CD14-positive monocyte (primary cell): ENCODE data around the gene TMEM238. TPM values are rescaled to one million over a fixed set of nuclear protein-coding genes. Genes with fewer than 3 reads are reported as not detected.

Experiments used
- DNase-seq, 3 donors: peaks; one replicate each; pipeline ENCODE4 v3.0.0-alpha.2; 2011 to 2022
- H2AFZ ChIP-seq: 2 replicates; pipeline ENCODE4 v1.6.0; 2012; ENCODE audit warnings: mild to moderate bottlenecking, low read depth, low read length, inconsistent platforms; ENCODE audit not compliant: insufficient read depth, poor library complexity, severe bottlenecking
- H3K27ac ChIP-seq, 2 donors: 1 replicate in 1 of 2; 2 replicates in 1 of 2; pipeline ENCODE4 v1.5.1; 2012 to 2013; ENCODE audit warnings: low read length in 2 of 2, control low read depth in 1 of 2, inconsistent platforms in 1 of 2, low read depth in 1 of 2, mild to moderate bottlenecking in 1 of 2
- H3K27me3 ChIP-seq, 2 donors: one replicate each; pipeline versions ENCODE4 v1.6.0 to v1.6.1; 2011 to 2013; ENCODE audit warnings: low read length in 2 of 2; ENCODE audit not compliant: control insufficient read depth in 2 of 2, insufficient read depth in 2 of 2
- H3K36me3 ChIP-seq, 2 donors: replicated peaks in 1 of 2; 1 replicate in 1 of 2; 2 replicates in 1 of 2; pipeline versions ENCODE4 v1.5.1 to v1.6.1; 2012 to 2013; ENCODE audit warnings: low read length in 2 of 2, control low read depth in 1 of 2, inconsistent platforms in 1 of 2, mild to moderate bottlenecking in 1 of 2; ENCODE audit not compliant: insufficient read depth in 2 of 2, control insufficient read depth in 1 of 2
- H3K4me1 ChIP-seq, 2 donors: 1 replicate in 1 of 2; 2 replicates in 1 of 2; pipeline versions ENCODE4 v1.5.1 to v1.6.1; 2012 to 2013; ENCODE audit warnings: low read length in 2 of 2, control low read depth in 1 of 2, inconsistent platforms in 1 of 2, mild to moderate bottlenecking in 1 of 2, moderate library complexity in 1 of 2; ENCODE audit not compliant: insufficient read depth in 2 of 2, control insufficient read depth in 1 of 2
- H3K4me2 ChIP-seq: replicated peaks from 2 replicates; pipeline ENCODE3; 2012; ENCODE audit warnings: low read length, moderate library complexity, mild to moderate bottlenecking; ENCODE audit not compliant: poor library complexity, severe bottlenecking; ENCODE audit errors: extremely low read depth
- H3K4me3 ChIP-seq, 3 experiments: fragments of 200-600 bp in 1 of 3; sonication (generic) in 1 of 3; replicated peaks in 1 of 3; 1 replicate in 2 of 3; 2 replicates in 1 of 3; pipeline ENCODE4 v1.5.1; 2011 to 2013; ENCODE audit warnings: low read length in 3 of 3, mild to moderate bottlenecking in 3 of 3, control low read depth in 2 of 3, low read depth in 2 of 3, inconsistent platforms in 1 of 3, moderate library complexity in 1 of 3
- H3K79me2 ChIP-seq: 2 replicates; pipeline ENCODE4 v1.6.0; 2012; ENCODE audit warnings: mild to moderate bottlenecking, control low read depth, inconsistent platforms, low read length, moderate library complexity; ENCODE audit not compliant: insufficient read depth
- H3K9ac ChIP-seq: 2 replicates; pipeline ENCODE4 v1.6.0; 2017; ENCODE audit warnings: low read length, mild to moderate bottlenecking; ENCODE audit not compliant: insufficient read depth, poor library complexity, severe bottlenecking
- H3K9me3 ChIP-seq, 2 donors: replicated peaks in 1 of 2; 1 replicate in 1 of 2; 2 replicates in 1 of 2; pipeline versions ENCODE4 v1.5.1 to v1.6.1; 2012 to 2013; ENCODE audit warnings: low read length in 2 of 2, control low read depth in 1 of 2; ENCODE audit not compliant: control insufficient read depth in 1 of 2, insufficient read depth in 1 of 2
- H4K20me1 ChIP-seq: 2 replicates; pipeline ENCODE4 v1.6.0; 2012; ENCODE audit warnings: mild to moderate bottlenecking, low read length, control low read depth, moderate library complexity; ENCODE audit not compliant: insufficient read depth
- H3K27ac Mint-ChIP-seq, 7 donors: one replicate each; pipeline ENCODE4 v1.8.0; 2020; ENCODE audit warnings: mild to moderate bottlenecking in 7 of 7, mixed read lengths in 7 of 7, moderate library complexity in 6 of 7, inconsistent platforms in 2 of 7
- H3K27me3 Mint-ChIP-seq, 3 donors: one replicate each; pipeline ENCODE4 v1.8.0; 2021 to 2022; ENCODE audit warnings: low read depth in 3 of 3, mild to moderate bottlenecking in 3 of 3, mixed read lengths in 3 of 3, moderate library complexity in 3 of 3, inconsistent platforms in 1 of 3
- H3K36me3 Mint-ChIP-seq, 2 donors: one replicate each; pipeline ENCODE4 v1.8.0; 2020; ENCODE audit warnings: mixed read lengths in 2 of 2, inconsistent platforms in 1 of 2, mild to moderate bottlenecking in 1 of 2
- H3K4me1 Mint-ChIP-seq: one replicate; pipeline ENCODE4 v1.8.0; 2020; ENCODE audit warnings: mild to moderate bottlenecking, mixed read lengths
- H3K4me3 Mint-ChIP-seq, 2 donors: one replicate each; pipeline ENCODE4 v1.8.0; 2020; ENCODE audit warnings: mild to moderate bottlenecking in 2 of 2, mixed read lengths in 2 of 2, moderate library complexity in 1 of 2
- H3K9me3 Mint-ChIP-seq, 7 donors: one replicate each; pipeline ENCODE4 v1.8.0; 2020 to 2022; ENCODE audit warnings: mixed read lengths in 7 of 7, mild to moderate bottlenecking in 6 of 7, moderate library complexity in 6 of 7, inconsistent platforms in 2 of 7
- WGBS: methylation state at CpG from one replicate; pipeline ENCODE4 v1.1.5; 2013; ENCODE audit warnings: missing lambda C conversion rate; ENCODE audit not compliant: insufficient coverage; 5-methylcytosine and 5-hydroxymethylcytosine counted together
- intact Hi-C, 2 donors: fragments of 100-400 bp; cut with micrococcal nuclease; formaldehyde crosslinking; loops; one replicate each; pipeline versions ENCODE4 v1.15.0 to v1.15.1; 2023
- polyA plus RNA-seq, 3 donors: library from polyadenylated mRNA; depleted of rRNA in 1 of 3; unstranded in 2 of 3; stranded (reverse) in 1 of 3; fragments of 300-500 nt in 2 of 3; fragments of >200 nt in 1 of 3; fragmentation: Illumina TruSeq in 2 of 3; gene quantifications; 1 replicate in 2 of 3; 2 replicates in 1 of 3; pipeline ENCODE4 v1.2.3, GENCODE V29; 2012 to 2021
- TF ChIP-seq, protein P1 (sequence below): fragments of 200-600 bp; IDR thresholded peaks from one replicate; pipeline ENCODE4 v1.8.0; 2022; ENCODE audit warnings: antibody characterized with exemption, mild to moderate bottlenecking

The TMEM238 gene
- polyA plus RNA-seq, 3 donors = not detected

DNA sequence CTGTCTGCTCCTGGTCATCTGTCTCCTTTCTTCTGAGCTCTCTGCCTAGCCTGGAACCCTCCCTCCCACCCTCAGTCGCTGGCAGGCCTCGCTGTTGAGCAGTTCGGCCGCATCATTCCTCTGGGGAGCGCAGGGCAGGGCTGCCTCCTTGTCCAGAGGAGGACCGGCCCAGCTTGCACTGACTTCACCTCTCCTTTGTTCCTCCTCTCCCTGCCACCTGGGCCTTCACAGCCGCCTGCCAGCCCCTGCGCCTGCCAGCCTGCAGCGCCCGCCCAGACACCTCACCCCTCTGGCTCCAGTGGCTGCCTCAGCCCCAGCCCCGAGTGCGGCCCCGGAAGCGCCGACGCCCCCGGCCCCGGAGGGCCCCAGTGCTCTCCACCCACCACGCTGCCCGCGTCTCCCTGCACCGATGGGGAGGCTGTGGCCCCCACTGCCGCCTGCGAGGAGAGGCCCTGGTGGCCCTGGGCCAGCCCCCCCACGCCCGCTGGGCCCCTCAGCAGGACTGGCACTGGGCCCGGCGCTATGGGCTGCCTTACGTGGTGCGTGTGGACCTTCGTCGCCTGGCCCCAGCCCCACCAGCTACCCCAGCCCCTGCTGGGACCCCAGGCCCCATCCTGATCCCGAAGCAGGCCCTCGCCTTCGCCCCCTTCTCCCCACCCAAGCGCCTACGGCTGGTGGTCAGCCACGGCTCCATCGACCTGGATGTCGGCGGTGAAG lies 37.2 kb downstream of the TMEM238 start:
- no peak overlapping the region for H3K4me2 ChIP-seq
- H3K4me1 ChIP-seq = peaks cover 2 to 6% of the 10 kb centered on the region in 2 donors
- TF ChIP-seq, protein P1, sequence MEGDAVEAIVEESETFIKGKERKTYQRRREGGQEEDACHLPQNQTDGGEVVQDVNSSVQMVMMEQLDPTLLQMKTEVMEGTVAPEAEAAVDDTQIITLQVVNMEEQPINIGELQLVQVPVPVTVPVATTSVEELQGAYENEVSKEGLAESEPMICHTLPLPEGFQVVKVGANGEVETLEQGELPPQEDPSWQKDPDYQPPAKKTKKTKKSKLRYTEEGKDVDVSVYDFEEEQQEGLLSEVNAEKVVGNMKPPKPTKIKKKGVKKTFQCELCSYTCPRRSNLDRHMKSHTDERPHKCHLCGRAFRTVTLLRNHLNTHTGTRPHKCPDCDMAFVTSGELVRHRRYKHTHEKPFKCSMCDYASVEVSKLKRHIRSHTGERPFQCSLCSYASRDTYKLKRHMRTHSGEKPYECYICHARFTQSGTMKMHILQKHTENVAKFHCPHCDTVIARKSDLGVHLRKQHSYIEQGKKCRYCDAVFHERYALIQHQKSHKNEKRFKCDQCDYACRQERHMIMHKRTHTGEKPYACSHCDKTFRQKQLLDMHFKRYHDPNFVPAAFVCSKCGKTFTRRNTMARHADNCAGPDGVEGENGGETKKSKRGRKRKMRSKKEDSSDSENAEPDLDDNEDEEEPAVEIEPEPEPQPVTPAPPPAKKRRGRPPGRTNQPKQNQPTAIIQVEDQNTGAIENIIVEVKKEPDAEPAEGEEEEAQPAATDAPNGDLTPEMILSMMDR = no peak
- H3K4me3 Mint-ChIP-seq = no peak overlapping the region
- no peaks in the 10 kb centered on the region for H3K9me3 ChIP-seq
- H3K4me3 ChIP-seq = no peak overlapping the region
- H3K27me3 ChIP-seq = peaks cover 0 to 7% of the 10 kb centered on the region in 2 donors
- peaks cover 11 to 15% of the 10 kb centered on the region in 2 donors for H3K36me3 ChIP-seq
- no peaks in the 10 kb centered on the region for H3K79me2 ChIP-seq
- H3K27me3 Mint-ChIP-seq = peaks cover 4 to 12% (median 12%) of the 10 kb centered on the region in 3 donors
- no peak overlapping the region for H2AFZ ChIP-seq
- no peak overlapping the region for H3K27ac Mint-ChIP-seq
- no peaks in the 10 kb centered on the region for H3K9me3 Mint-ChIP-seq
- H3K9ac ChIP-seq = no peak overlapping the region
- peaks cover 12% of the 10 kb centered on the region for H3K4me1 Mint-ChIP-seq
- no peak overlapping the region for H3K27ac ChIP-seq
- H3K36me3 Mint-ChIP-seq = peaks cover 17 to 23% of the 10 kb centered on the region in 2 donors
- peaks cover 2% of the 10 kb centered on the region for H4K20me1 ChIP-seq
- no peak for DNase-seq
- intact Hi-C loops = no loop called here
- 95% methylated on average over 27 of the region's 41 CpGs for WGBS

DNA sequence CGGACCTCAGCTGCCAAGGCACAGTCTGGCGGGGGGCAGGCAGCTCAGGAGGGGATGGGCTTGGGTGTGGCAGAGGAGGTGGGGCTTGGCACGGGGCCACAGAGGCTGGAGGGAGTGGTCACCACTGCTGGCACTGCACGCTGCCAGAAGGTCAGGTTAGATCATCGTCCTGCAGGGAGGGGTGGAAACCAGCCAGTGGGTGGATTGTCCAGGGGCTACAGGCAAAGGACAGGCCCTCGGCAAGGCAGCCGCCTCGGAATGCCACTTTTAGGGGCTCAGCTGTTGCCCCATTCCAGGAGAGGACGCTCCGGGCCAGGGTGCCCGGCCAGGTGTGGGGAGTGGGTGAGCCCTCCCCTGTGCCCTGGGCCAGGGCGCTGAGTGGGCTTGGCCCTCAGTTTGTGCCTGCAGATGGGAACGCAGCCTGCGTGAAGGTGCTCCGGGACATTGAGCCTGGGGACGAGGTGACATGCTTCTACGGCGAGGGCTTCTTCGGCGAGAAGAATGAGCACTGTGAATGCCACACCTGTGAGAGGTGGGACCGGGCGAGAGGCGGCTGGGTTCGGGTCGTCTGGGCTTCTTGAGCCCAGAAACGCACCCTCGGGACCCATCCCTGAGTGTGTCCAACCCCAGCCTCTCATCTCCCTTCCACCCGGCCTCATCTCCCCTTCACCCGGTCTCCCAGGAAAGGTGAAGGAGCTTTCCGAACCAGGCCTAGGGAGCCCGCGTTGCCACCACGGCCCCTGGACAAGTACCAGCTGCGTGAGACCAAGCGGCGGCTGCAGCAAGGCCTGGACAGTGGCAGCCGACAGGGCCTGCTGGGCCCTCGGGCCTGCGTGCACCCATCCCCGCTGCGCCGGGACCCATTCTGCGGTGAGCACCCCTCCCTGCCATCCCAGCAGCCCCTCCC lies 38.0 kb downstream of the TMEM238 start:
- H2AFZ ChIP-seq = no peak overlapping the region
- no peaks in the 10 kb centered on the region for H3K27me3 ChIP-seq
- Mint-ChIP-seq H3K36me3 (peaks cover 17 to 29% of the 10 kb centered on the region in 2 donors), H3K27ac (peak overlapping the region in 1 of 7 donors; percentile 50), H3K4me1 (peaks cover 9% of the 10 kb centered on the region), H3K27me3 (peaks cover 0 to 7% (median 4%) of the 10 kb centered on the region in 3 donors), H3K9me3 (no peaks in the 10 kb centered on the region), H3K4me3 (no peak overlapping the region)
- 95% methylated on average over 43 of the region's 43 CpGs for WGBS
- DNase-seq = no peak
- no peaks in the 10 kb centered on the region for H3K9me3 ChIP-seq
- no peak overlapping the region for H3K27ac ChIP-seq
- H3K4me2 ChIP-seq = no peak overlapping the region
- intact Hi-C loops = no loop called here
- peaks cover 7% of the 10 kb centered on the region for H4K20me1 ChIP-seq
- H3K36me3 ChIP-seq = peaks cover 11 to 15% of the 10 kb centered on the region in 2 donors
- H3K9ac ChIP-seq = no peak overlapping the region
- H3K4me1 ChIP-seq = peaks cover 8 to 11% of the 10 kb centered on the region in 2 donors
- H3K4me3 ChIP-seq = no peak overlapping the region
- H3K79me2 ChIP-seq = peaks cover under 1% of the 10 kb centered on the region
- TF ChIP-seq, protein P1 = no peak
